EH (cell line): Measurements from ENCODE around the gene RAD51B.
A peak's percentile ranks its signal among the peaks of the same experiment; 100 is the strongest.
"Not testable (repeated sequence)": the region's sequence is repeated elsewhere in the genome, so short reads cannot be mapped to it uniquely, and the experiment has no call there.

Experiments used
- DNase-seq: peaks from one replicate; pipeline ENCODE4 v3.0.0-alpha.2; 2015; ENCODE audit warnings: low read depth

Gene RAD51B

DNA sequence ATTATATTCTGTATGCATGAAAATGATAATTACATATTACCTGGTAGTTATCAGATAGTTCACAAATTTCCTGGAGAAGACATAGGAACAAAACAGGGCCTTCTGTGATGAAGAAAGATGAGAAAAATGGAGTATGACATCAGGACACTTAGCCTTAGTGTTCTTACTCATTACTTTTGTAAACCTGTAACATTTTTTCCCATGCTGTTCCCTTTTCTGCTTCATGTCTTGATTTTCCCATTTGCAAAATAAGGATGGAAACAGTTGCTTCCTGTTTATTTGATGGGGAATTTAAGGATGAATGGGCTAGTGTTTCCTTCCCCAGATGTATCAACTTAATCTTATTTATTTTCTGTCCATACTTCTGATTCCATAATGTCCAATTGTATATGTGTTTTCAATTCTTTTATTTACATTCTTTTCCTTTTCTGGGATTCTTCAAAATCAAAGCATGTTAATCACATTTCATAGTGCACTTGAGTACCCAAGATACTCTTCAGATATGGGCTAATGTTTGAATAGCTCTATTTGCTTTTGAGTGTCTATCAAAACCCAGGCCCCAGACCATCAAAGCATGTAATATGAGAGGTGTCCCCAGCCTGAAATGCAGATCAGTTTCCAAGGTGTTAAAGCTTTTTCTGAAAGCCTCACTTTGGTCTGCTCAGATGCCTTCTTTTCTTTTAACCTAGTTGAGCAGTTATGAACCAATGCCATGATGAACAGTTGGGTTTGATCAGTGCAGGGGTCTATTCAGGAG is 260.5 kb downstream of the RAD51B start:
- no peak for DNase-seq

DNA sequence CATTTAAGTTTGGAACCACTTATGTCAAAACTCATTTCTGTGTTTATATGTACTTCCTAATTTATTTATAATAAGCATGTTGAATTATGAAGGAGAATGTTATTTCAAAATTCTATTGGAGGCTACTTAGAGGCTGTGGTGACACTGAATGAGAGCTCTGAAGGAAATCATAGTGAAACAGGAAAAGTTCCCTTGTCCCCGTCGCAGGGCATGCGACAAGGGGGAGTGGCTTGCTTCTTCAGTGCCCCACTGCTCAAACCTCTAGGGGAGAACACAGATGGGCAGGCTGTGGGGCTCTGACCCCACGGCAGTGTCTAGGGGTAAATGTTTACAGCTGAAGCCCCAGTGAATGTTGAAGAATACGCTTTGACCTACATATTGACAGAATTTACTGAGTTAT is 261.9 kb downstream of the RAD51B start:
- DNase-seq = no peak

DNA sequence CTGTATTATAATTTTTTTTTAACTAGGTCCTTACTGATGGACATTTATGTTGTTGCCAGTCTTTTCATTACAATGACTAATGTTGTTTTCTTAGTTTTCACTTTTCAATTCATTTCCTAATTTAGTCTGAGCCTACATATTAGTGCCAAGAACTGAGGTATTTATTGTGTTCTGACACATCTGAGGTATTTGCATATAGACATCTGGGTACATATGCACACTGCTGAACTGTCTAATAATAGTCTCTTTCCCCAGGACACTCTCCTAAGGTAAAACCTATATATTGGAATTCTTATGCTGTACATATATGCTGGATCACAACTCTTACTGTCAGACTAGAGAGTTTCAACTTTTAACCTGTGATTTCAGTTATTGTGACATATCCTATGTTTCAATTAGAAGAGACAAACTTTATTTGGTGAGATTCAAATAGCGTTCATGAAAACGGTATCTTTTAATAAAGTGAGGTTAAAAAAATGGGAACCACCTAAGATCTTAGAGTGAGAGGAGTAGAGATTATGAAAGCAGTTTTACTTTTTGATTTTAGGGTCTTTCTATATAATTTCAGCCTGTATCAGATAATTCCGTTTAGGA is 263.2 kb downstream of the RAD51B start:
- peak; percentile 11 for DNase-seq

DNA sequence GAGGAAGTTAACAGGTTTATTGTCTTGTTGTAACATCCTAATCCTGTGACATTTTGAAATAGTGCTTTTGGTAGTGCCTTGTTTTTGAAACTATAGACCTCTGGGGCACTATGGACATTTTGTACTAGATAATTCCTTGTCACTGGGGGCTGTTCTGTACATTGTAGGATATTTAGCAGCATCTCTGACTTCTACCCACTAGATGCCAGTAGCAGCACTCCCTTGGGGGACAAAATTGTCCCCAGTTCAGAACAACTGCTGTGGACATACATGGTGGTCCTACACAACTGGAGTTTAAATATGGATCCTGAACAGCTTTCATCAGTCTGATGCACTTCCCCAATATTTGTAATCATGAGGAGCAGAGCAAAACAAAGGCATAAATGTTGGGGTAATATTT is 264.7 kb downstream of the RAD51B start:
- DNase-seq = peak; percentile 46

DNA sequence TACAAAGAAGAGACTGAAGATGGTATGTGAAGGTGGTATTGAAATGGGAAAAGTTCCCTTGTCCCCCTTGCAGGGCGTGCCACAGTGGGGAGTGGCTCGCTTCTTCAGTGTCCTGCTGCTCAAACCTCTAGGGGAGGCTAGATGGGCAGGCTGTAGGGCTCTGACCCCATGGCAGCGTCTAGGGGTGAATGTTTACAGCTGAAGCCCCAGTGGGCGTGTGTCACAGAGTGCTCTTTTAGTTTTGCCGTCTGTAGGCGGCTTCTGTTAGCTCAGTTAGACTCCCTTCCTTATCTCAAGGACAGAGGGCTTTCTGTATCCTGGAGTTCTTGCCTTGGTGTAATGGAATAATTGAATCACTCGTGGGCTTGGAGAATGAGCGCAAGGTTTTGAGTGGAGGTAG is 266.2 kb downstream of the RAD51B start:
- DNase-seq = no peak

DNA sequence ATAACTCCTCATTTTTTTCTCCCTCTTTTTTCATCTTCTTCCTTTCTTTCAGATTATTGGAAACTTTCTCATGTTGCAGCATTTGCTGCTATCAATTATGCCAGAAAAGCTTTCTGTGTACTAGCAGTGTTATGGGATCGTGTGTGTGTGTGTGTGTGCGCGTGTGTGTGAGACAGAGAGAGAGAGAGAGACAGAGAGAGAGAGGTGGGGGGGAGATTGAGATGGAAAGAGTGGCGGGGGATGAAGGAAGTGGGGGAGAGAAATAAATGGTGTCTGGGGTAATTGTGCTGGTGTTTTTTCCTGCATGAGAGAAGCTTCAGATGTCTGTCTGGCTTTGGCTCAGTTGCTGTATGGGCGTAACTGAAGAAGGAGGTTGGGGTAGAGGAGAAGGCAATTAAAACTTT is 268.9 kb downstream of the RAD51B start:
- no peak for DNase-seq

DNA sequence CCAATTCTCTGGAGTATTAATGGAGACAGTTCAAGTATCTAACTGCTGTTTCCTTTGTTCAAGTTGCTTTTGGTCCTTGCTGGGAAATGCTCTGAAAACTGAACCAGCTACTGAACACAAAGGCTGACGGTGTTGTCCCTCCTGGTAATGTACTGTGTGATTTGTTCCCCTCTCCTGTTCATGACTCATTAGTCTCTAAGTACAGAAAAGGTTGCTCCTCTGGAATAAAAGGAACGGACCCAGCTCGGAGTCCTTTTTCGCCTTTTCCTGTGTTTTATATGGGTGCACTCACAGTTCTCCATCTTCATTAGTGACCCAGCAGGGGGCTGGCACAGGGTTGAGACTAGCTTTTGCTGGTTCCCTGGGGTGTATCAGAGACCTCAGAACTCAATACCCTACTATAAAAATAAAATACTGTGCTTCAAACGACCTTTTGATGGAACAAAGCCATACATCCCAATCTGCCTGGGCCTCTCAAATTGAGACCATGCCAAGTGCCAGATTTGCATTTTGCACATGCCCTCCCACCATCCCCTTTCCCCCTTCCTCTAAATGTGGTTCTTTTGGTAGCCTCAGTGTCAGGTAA is 269.7 kb downstream of the RAD51B start:
- no peak for DNase-seq

DNA sequence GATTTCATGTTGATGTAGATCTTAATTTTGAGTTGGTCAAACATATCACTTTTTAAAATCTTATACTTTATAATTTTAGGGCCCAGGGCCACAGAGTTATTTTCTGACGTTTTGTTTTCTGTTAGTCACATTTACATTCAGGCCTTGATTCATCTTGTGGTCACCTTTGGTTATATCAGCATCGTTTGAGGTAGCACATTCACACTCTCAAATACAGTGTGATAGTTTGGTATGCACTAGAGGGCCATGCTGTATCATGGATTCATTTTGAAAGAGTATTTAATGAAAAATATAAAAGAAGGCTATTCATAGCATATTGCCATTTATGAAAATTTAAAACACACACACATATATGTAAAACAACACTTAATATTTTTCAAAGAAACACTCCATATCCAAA is 274.6 kb downstream of the RAD51B start:
- no peak for DNase-seq

DNA sequence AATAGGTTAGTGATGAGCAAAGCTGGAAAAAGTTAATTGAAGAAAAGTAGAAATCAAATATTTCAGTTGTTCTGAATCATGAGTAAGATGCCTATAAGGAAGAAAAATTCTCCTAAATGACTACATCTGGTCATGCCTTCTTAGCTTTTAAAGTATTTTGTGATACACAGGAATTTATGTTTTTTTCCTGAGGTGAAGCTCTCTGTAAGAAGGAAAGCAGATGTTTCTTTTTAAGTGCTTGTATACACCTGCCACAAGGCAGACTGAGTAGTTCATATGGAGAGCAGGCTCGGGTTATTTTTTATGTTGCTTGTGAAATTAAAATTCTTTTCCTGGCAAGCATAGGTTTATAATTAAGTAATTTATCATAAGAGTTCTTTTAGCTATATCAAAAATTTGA is 275.2 kb downstream of the RAD51B start:
- DNase-seq = no peak

DNA sequence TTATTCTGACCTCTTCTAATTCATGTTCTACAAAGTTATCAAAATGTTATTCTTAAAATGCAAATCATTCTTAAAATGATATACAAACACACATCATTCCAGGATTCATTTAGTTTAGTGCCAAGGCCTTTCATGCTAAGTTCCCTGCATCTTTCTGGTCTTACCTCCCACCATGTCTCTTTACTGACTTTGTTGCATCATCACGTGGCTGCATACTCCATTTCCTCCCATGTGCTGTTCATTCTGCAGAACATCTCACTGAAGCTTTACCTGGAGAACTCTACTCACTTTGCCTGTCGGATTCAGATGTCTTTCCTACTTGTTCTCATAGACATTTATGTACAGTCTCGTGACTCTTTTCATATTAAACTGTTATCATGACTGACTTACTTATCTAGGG is 278.1 kb downstream of the RAD51B start:
- no peak for DNase-seq

DNA sequence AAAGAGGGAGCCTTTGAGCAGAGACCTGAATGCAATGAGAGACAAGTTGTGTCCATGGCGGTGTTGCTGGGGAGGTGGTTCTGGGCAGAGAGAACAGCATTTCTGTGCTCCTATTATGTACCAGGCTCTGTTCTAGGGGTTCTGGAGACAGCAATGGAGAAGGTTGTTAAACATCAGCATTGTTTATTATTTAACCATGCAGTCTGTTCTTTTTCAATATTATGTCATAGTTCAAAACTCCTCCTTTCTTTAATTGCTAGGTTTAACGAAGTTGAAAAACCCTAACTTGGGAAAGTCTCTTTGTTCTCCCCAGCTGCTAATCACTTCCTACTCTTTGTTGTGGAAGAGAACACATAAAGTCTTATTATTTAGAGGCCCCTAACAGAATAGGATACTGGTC is 279.3 kb downstream of the RAD51B start:
- no peak for DNase-seq

DNA sequence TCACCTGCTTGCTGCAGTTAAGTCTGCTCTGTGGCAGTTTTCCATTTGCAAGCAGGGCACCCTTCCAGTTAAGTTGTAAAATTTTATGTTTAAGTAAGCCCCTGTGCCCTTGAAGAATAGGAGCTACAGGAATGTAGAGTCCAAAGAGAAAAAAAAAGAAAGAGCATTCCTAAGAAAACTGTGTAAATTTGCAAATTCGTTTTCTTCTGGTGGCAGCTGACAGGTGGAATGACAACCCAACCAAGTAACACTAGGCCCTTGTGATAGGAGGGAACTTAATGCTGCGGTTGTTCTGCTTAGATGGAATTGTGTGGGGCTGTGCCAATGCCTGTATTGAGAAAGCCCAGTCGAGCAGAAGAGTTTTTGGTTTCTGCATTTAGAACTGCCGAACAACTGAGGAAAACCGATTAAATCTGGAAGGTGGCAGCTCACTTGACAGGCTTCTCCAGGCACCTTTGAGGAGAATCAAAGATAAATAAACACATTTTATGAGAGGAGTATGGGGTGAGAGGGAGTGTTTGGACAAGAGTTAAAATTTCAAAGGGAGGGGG is 280.0 kb downstream of the RAD51B start:
- no peak for DNase-seq

DNA sequence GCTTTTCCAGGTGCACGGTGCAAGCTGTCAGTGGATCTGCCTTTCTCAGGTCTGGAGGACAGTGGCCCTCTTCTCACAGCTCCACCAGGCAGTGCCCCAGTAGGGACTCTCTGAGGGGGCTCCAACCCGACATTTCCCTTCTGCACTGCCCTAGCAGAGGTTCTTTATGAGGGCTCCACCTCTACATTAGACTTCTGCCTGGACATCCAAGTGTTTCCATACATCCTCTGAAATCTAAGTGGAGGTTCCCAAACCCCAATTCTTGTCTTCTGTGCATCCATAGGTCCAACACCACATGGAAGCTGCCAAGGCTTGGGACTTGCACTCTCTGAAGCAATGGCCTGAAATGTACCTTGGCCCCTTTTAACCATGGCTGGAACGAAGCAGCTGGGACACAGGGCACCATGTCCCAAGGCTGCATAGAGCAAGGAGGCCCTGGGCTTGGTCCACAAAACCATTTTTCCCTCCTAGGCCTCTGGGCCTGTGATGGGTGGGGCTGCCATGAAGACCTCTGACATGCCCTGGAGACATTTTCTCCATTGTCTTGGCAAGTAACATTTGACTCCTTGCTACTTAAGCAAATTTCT is 282.2 kb downstream of the RAD51B start:
- not testable (repeated sequence) for DNase-seq

DNA sequence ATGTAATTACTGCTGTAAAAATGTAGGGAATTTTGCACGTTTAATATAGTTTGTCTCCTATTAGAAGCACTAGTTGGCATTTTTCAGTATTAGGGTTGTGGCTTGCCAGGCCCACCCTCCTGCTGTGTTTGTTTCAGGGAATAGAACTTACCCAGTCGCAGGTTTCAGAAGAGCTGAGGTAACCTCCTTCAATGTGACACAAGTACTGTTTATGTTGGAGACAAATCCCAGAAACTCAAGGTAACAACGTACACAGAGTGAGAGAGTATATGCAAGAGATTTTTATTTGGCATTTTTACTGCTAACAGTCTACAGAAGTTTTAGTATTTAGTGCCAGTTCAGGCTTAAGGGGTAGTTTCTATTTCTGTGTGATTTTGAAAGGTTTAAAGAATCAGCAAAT is 284.3 kb downstream of the RAD51B start:
- DNase-seq = no peak

DNA sequence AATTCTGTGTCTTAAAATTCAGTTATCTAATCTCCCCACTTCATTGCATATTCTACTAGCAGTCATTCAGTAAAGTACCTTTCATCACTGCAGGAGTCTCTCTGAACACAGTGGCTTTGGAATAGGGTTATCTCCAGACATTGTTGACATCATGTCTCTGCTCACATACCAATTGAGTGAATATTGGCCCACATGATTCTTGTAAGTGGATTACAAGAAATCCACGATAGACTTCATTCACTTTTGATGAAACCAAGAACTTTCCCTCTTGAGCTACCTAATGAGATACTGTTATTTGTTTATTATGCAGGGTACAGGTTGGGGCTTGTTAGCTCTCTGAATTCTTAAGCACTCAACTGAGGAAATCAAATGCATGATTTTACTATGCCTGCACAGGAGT is 284.9 kb downstream of the RAD51B start:
- DNase-seq = peak; percentile 79

DNA sequence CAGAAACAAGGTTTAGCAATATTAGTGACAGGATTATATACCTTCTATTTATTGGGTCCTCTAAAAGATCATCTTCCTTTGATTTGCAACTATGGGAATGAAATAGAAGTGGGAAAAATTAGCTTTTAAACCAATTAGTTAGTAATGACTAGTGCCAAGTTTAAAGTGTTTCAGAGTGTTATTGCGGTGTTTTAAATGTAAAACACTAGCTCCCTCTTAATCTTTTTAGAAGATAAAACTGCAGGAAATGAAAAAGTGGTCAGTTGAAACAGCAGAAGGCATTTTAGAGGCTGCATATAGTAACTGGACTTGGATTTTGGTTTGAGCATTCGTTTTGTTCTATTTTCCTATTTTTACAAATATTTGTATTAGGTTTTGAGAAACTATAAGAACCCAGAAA is 286.2 kb downstream of the RAD51B start:
- no peak for DNase-seq

DNA sequence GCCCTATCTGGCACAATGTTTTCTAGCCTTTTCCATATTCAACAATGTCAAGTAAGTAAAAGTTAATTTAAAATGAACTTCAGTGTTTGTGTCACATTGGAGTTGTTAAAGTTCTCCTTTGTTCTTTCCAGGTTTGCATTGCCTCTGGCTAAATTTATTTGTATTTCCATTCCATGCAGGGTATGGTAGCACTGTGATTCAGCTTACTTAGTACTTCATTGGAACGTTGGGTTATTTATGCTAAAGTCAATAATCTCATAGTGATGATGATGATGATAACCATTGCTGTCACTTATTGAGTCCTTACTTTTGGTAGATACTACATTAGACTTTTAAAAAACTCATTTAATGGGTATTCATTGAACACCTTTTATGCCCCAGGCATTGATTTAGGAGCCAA is 286.9 kb downstream of the RAD51B start:
- no peak for DNase-seq

DNA sequence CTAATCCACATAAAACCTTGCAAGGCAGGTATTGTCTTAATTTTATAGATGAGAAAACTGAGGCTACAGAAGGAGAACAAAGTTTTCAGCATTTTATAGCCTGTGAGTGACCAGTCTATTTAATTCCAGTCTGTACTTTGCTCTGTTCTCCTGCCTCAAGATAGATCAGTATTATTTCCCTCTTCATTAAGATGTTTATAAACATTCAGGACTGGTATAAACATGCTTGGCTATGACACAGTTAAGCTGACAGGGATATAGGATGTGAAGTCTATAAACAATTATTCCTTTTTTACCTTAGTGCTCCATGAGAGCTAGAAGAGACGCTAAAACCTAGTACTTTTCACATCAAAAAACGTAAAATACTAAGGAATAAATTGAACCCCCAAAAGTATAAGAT is 287.3 kb downstream of the RAD51B start:
- DNase-seq = no peak

DNA sequence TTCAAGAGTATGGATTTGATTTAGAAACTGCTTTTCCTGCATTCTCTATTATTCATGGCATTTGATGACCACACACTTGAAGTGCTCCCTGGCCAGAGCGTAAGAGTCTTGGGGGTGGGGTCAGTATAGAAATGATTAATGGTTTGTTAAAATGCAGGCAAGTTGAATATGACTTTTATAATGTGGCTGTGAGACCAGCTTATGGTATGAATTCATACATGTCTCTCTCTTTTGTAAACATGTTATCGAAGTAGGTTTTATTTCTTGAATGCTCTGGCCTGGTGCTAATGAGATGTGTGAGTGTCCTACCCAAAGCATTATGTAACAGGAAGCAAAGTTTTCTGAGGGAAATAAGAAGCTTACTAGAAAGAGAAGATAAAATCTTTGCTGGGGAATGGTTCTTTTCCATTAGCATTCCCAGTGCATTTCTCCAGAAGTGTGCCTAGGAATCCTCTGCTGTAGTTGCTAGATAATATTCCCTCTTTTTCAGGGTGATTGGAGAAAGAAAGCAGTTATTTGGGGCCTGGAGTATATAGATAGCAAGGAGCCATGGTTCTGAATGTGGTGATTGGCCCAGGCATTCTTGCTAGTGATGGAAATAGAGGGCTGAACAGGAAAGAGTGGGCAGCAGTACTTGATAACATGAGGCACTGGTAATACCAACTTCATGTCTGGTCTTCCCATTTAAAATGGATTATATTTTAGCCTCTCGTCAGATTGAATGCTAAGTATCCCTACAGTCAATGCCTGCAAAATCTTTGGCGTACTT is 289.7 kb downstream of the RAD51B start:
- DNase-seq = peak; percentile 63

DNA sequence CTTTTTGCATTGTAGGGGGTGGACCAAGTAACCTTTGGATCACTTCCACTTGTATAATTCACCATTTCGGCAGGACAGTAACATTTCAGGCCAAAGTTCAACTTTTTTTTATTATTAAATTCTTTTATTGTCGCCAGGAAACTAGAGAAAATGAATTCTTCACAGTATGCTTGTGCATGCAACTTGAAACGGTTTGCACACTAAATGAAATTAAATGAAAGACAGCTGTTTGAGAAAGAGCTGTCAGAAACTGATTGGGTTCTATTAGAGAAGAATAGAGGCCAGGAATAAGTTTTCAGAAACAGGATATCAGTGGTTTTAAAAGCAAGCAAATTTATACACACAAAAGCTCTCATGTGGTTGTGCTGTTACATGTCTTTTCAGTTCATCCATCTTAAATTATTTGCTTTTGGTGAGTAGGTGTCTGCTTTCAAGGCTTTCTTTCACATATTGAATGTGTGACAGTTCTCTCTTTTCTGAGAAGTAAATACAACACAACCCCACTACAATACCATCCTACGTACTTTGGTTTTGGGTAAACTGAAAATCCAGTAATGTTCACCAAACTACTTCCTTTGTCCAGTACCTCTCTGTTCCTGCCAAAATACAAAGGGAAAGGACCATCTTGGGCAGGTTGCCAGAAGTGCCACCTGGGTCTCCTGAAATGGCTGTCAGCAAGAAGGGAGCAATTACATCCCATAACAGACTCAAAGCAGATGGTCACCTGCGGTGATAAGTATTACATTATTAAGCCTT is 291.7 kb downstream of the RAD51B start:
- DNase-seq = no peak

DNA sequence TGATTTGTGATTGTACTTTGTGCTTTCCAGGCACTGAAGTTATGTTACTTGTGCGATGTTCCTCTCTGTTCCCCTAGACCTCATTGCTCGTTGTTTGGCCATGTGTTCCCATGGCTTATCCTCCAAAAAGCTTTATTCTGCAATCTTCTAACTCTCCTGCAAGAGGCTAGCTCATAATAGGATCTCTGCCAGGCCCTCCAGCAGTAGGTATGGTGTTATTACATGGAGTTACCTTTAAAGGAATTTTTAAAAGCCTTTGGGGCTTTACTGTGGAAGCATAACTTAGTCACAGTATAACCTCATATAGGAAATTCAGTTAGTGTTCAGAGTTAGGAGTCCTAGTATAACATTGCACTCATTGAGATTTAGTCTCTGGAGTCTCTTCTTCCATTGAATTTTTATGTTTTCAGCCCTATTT is 292.3 kb downstream of the RAD51B start:
- no peak for DNase-seq
